HepG2 (cell line): Measurements from ENCODE around the gene LRIF1. TPM values are rescaled to one million over a fixed set of nuclear protein-coding genes. Genes with fewer than 3 reads are reported as not detected.

ENCODE experiments used
- ATAC-seq: fragments of 200-7000 bp; cut with Tn5 transposase; 3 replicates; pipeline ENCODE4 v1.9.1; 2020; ENCODE audit warnings: mild to moderate bottlenecking, moderate library complexity
- Bru-seq: library from RNA; stranded (reverse); fragments of 400-500 nt; gene quantifications from one replicate; lab custom pipeline; 2021; lab: Mats Ljungman, UMichigan
- BruChase-seq, 2 experiments: library from RNA; stranded (reverse); fragments of 400-500 nt; gene quantifications; one replicate each; lab custom pipeline; 2021; lab: Mats Ljungman, UMichigan
- BruUV-seq: library from RNA; stranded (reverse); fragments of 400-500 nt; replicated peaks from 2 replicates; lab custom pipeline; 2021; lab: Mats Ljungman, UMichigan
- CTCF ChIA-PET: fragments of 300-600 bp; formaldehyde crosslinking; extraction: SDS; loops from one replicate; lab custom pipeline; 2021; ENCODE audit warnings: low total read pairs, inconsistent platforms, low intra/inter-chr PET ratio; lab: Yijun Ruan, JAX
- POLR2A ChIA-PET: fragments of 350-600 bp; sonication (Branson Sonifier 250); formaldehyde crosslinking; loops from one replicate; lab custom pipeline; 2020; ENCODE audit warnings: antibody characterized with exemption, inconsistent platforms; lab: Yijun Ruan, JAX
- DNase-seq: peaks from one replicate; pipeline ENCODE4 v3.0.0-alpha.2; 2015; ENCODE audit warnings: low spot score
- FAIRE-seq: peaks from 3 replicates; lab custom pipeline; 2011; peaks lifted over from hg19 to GRCh38; lab: Jason Lieb, UNC
- H2AFZ ChIP-seq: one replicate; pipeline ENCODE4 v1.6.1; 2011; ENCODE audit warnings: low read length, inconsistent platforms
- H3K27ac ChIP-seq: fragments of 300-600 bp; 3 replicates; pipeline ENCODE4 v1.8.0; 2011; ENCODE audit warnings: mixed run types, mild to moderate bottlenecking, mixed read lengths, low read length, inconsistent platforms; ENCODE audit not compliant: insufficient read depth; ENCODE audit errors: extremely low read length
- H3K27me3 ChIP-seq, 2 experiments: fragments of 200-600 bp in 1 of 2; 2 replicates in 1 of 2; 3 replicates in 1 of 2; pipeline versions ENCODE4 v1.6.0 to v1.8.0; 2011; ENCODE audit warnings: low read length in 2 of 2, mild to moderate bottlenecking in 2 of 2, moderate library complexity in 2 of 2, inconsistent platforms in 1 of 2; ENCODE audit not compliant: insufficient read depth in 2 of 2, control insufficient read depth in 1 of 2
- H3K36me3 ChIP-seq, 2 experiments: fragments of 200-600 bp in 1 of 2; replicated peaks in 1 of 2; 2 replicates in 1 of 2; 3 replicates in 1 of 2; pipeline versions ENCODE4 v1.5.1 to v1.8.0; 2011; ENCODE audit warnings: low read length in 2 of 2, inconsistent platforms in 1 of 2; ENCODE audit not compliant: insufficient read depth in 2 of 2, control insufficient read depth in 1 of 2
- H3K4me1 ChIP-seq: 2 replicates; pipeline ENCODE4 v1.5.1; 2012; ENCODE audit warnings: low read length, inconsistent platforms; ENCODE audit not compliant: insufficient read depth
- H3K4me2 ChIP-seq: 2 replicates; pipeline ENCODE4 v1.6.0; 2011; ENCODE audit warnings: low read depth, low read length, inconsistent platforms
- H3K4me3 ChIP-seq, 3 experiments: fragments of 200-600 bp in 1 of 3; sonication (generic), shearing (Covaris generic) in 1 of 3; replicated peaks in 1 of 3; 2 replicates each; pipeline ENCODE4 v1.5.1; 2011 to 2016; ENCODE audit warnings: low read length in 3 of 3, inconsistent platforms in 2 of 3, low read depth in 2 of 3, mild to moderate bottlenecking in 2 of 3, control low read depth in 1 of 3, mixed read lengths in 1 of 3; ENCODE audit not compliant: insufficient read depth in 1 of 3
- H3K79me2 ChIP-seq: one replicate; pipeline ENCODE4 v1.6.1; 2011; ENCODE audit warnings: low read length, inconsistent platforms; ENCODE audit not compliant: insufficient read depth
- H3K9ac ChIP-seq: 2 replicates; pipeline ENCODE4 v1.6.0; 2011; ENCODE audit warnings: mild to moderate bottlenecking, low read depth, low read length, inconsistent platforms; ENCODE audit not compliant: insufficient read depth
- H3K9me3 ChIP-seq: 2 replicates; pipeline ENCODE4 v1.5.1; 2012; ENCODE audit warnings: mild to moderate bottlenecking, low read length
- H4K20me1 ChIP-seq: 2 replicates; pipeline ENCODE4 v1.6.0; 2011; ENCODE audit warnings: inconsistent platforms, mild to moderate bottlenecking, low read length, moderate library complexity; ENCODE audit not compliant: insufficient read depth
- CSRNP2 ChIP-seq: sonication (generic); formaldehyde crosslinking; conservative IDR thresholded peaks from 2 replicates; pipeline ENCODE4 v1.8.0; 2022; ENCODE audit warnings: low read depth, missing genetic modification reagents
- E2F5 ChIP-seq: sonication (generic); formaldehyde crosslinking; conservative IDR thresholded peaks from 2 replicates; pipeline ENCODE4 v1.4.0; 2020; ENCODE audit warnings: missing genetic modification reagents
- EZH2 ChIP-seq: conservative IDR thresholded peaks from 2 replicates; pipeline ENCODE4 v1.6.1; 2012; ENCODE audit warnings: mild to moderate bottlenecking, low read depth, low read length, moderate library complexity
- TOE1 ChIP-seq: sonication (generic); formaldehyde crosslinking; IDR thresholded peaks from 2 replicates; pipeline ENCODE4 v1.4.0; 2020; ENCODE audit warnings: mild to moderate bottlenecking, missing genetic modification reagents
- ZBTB1 ChIP-seq: sonication (generic); formaldehyde crosslinking; IDR thresholded peaks from 2 replicates; pipeline ENCODE4 v1.4.0; 2020; ENCODE audit warnings: missing genetic modification reagents, borderline replicate concordance
- ZNF543 ChIP-seq: sonication (generic); formaldehyde crosslinking; IDR thresholded peaks from 2 replicates; pipeline ENCODE4 v1.4.0; 2020; ENCODE audit warnings: mild to moderate bottlenecking, missing genetic modification reagents
- ZSCAN25 ChIP-seq: sonication (generic); formaldehyde crosslinking; IDR thresholded peaks from 2 replicates; pipeline ENCODE4 v1.8.0; 2022; ENCODE audit warnings: mild to moderate bottlenecking, missing genetic modification reagents
- WGBS: methylation state at CpG from one replicate; pipeline ENCODE4 v1.1.6; 2017; ENCODE audit warnings: low lambda C conversion rate; 5-methylcytosine and 5-hydroxymethylcytosine counted together
- in situ Hi-C: cut with HindIII; loops from 2 replicates; pipeline ENCODE4 v1.10.0; 2017; ENCODE audit warnings: low pct_unique_long_range_greater_than_20kb; ENCODE audit not compliant: extremely low pct_ligation_motif_present
- intact Hi-C: fragments of 100-400 bp; cut with micrococcal nuclease; formaldehyde crosslinking; loops from one replicate; pipeline ENCODE4 v1.10.0; 2022; ENCODE audit not compliant: unreplicated experiment
- long read RNA-seq, 2 experiments: library from RNA in 1 of 2; library from polyadenylated mRNA in 1 of 2; stranded (forward) in 1 of 2; unstranded in 1 of 2; transcript quantifications; one replicate each; pipeline ENCODE4 v2.0.0, GENCODE V29; 2019 to 2022
- polyA minus RNA-seq, 3 experiments: library from RNA; depleted of rRNA, polyadenylated mRNA; stranded (reverse); fragments of >200 nt; gene quantifications; 2 replicates each; pipeline ENCODE4 v1.2.3, GENCODE V29; 2011; ENCODE audit warnings: low replicate concordance in 1 of 3
- polyA plus RNA-seq, 8 experiments: library from polyadenylated mRNA; depleted of rRNA in 3 of 8; stranded (reverse) in 7 of 8; unstranded in 1 of 8; fragments of >200 nt; fragmentation: Illumina TruSeq in 4 of 8; extraction: Trizol in 4 of 8; gene quantifications; 2 replicates each; pipeline versions ENCODE4 v1.2.1 to v1.2.3, GENCODE V29; 2011 to 2016; ENCODE audit warnings: low read depth in 4 of 8, missing spikeins in 1 of 8, mixed read lengths in 1 of 8; ENCODE audit not compliant: insufficient read depth in 1 of 8
- total RNA-seq, 5 experiments: library from RNA; depleted of rRNA; stranded (reverse); fragments of >200 nt; fragmentation: Illumina TruSeq; extraction: Trizol; gene quantifications; 2 replicates each; pipeline ENCODE4 v1.2.3, GENCODE V29; 2016; ENCODE audit warnings: low read depth in 1 of 5
- TF ChIP-seq, protein P1 (sequence below): IDR thresholded peaks from 2 replicates; pipeline ENCODE4 v1.6.1; 2016; ENCODE audit warnings: control low read depth

The LRIF1 gene, protein sequence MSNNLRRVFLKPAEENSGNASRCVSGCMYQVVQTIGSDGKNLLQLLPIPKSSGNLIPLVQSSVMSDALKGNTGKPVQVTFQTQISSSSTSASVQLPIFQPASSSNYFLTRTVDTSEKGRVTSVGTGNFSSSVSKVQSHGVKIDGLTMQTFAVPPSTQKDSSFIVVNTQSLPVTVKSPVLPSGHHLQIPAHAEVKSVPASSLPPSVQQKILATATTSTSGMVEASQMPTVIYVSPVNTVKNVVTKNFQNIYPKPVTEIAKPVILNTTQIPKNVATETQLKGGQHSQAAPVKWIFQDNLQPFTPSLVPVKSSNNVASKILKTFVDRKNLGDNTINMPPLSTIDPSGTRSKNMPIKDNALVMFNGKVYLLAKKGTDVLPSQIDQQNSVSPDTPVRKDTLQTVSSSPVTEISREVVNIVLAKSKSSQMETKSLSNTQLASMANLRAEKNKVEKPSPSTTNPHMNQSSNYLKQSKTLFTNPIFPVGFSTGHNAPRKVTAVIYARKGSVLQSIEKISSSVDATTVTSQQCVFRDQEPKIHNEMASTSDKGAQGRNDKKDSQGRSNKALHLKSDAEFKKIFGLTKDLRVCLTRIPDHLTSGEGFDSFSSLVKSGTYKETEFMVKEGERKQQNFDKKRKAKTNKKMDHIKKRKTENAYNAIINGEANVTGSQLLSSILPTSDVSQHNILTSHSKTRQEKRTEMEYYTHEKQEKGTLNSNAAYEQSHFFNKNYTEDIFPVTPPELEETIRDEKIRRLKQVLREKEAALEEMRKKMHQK
- total RNA-seq (2016; rRNA removed; fragmentation: Illumina TruSeq; extraction: Trizol) (42.4 and 67.4 TPM in 2 replicates), polyA plus RNA-seq (2011; rRNA removed) (18.4 and 18.6 TPM in 2 replicates), polyA minus RNA-seq (2011; rRNA and poly(A)+ RNA removed; ENCODE audit: low replicate concordance) (13.7 and 19.4 TPM in 2 replicates), Bru-seq, nascent RNA (percentile 95 among the genes with signal in this experiment), BruChase-seq, experiment 1, labeled RNA remaining after a 6-hour chase (percentile 90 among the genes with signal in this experiment), BruChase-seq, experiment 2, labeled RNA remaining after a 2-hour chase (percentile 94 among the genes with signal in this experiment)
- 10.9 and 14.5 TPM in 2 replicates for total RNA-seq (2016; cell fraction: cytosol; rRNA removed; fragmentation: Illumina TruSeq; extraction: Trizol; ENCODE audit: low read depth)
- total RNA-seq (2016; cell fraction: insoluble cytoplasmic fraction; rRNA removed; fragmentation: Illumina TruSeq; extraction: Trizol) = 39.9 and 62.9 TPM in 2 replicates
- total RNA-seq (2016; cell fraction: membrane; rRNA removed; fragmentation: Illumina TruSeq; extraction: Trizol) = 33.5 and 39.6 TPM in 2 replicates
- 24.7 and 29.5 TPM in 2 replicates for total RNA-seq (2016; cell fraction: nucleus; rRNA removed; fragmentation: Illumina TruSeq; extraction: Trizol)
- polyA plus RNA-seq (2011; cell fraction: cytosol; rRNA removed) = 7.8 and 13.3 TPM in 2 replicates
- 6.1 and 9.1 TPM in 2 replicates for polyA plus RNA-seq (2011; cell fraction: nucleus; rRNA removed)
- 26.0 and 32.4 TPM in 2 replicates for polyA plus RNA-seq (2012)
- 9.4 and 15.1 TPM in 2 replicates for polyA plus RNA-seq (2016; cell fraction: cytosol; fragmentation: Illumina TruSeq; extraction: Trizol; ENCODE audit: low read depth)
- polyA plus RNA-seq (2016; cell fraction: insoluble cytoplasmic fraction; fragmentation: Illumina TruSeq; extraction: Trizol; ENCODE audit: low read depth) = 71.6 and 83.0 TPM in 2 replicates
- 24.4 and 35.0 TPM in 2 replicates for polyA plus RNA-seq (2016; cell fraction: membrane; fragmentation: Illumina TruSeq; extraction: Trizol; ENCODE audit: low read depth)
- polyA plus RNA-seq (2016; cell fraction: nucleus; fragmentation: Illumina TruSeq; extraction: Trizol; ENCODE audit: insufficient read depth, low read depth) = 36.7 and 37.0 TPM in 2 replicates
- 20.8 and 25.4 TPM in 2 replicates for polyA minus RNA-seq (2011; cell fraction: cytosol; rRNA and poly(A)+ RNA removed)
- 32.8 and 48.9 TPM in 2 replicates for polyA minus RNA-seq (2011; cell fraction: nucleus; rRNA and poly(A)+ RNA removed)
- long read RNA-seq, experiment 1, transcript LRIF1-201 (4 exons, 3,475 nt) = minor isoform, 5 of 56 reads
- long read RNA-seq, experiment 1, transcript LRIF1-202 (3 exons, 1,796 nt) = major isoform, 23 of 56 reads
- long read RNA-seq, experiment 1, partial matches to known transcripts = 19 of 56 reads
- long read RNA-seq, experiment 1, other reads (novel, unspliced or antisense) = 9 of 56 reads
- long read RNA-seq, experiment 2, partial matches to known transcripts = 2 of 36 reads
- long read RNA-seq, experiment 2, other reads (novel, unspliced or antisense) = 28 of 36 reads

DNA sequence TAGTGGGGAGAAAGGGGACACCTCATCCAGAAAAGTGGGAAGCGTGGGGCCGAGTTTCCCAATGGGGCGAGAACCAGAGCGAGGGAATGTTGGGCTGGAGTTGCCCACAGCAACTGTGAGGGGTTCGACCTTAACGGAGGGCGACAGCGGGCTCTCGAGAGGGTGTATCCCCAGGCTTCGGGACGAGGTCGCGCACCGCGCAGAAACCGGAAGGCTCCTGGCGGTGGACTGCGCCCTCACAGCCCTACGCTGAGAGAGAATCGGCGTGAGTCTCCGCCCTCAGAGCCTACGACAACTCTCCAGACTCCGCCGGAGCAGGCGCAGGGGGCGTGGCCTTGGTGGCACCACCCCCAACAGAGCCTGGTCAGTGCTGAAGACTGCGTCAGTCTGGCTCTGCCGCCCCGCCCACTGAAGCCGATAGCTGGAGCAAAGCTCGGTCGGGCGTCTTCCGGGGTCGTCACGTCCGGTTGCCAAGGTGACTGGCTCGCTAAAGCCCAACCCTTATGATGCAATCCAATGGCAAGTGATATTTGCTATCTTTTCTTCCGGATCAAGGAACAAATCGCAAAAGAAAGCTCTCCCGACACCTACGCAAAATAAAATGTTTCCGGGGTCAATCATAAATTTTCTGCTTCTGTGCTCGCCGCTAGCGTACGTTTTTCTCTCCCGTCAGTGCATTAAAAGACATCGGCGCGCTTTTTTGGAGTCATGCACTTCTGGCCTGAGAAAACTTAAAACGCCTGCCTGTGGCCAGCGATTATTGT is at the start of gene LRIF1:
LRIF1 (minus strand) TSS at position 232 of the 764 bp plus-strand sequence. CDS start 234 bp downstream, outside the sequence.
- Histone ChIP-seq H4K20me1 (peaks cover 28% of the 10 kb centered on the region), H3K79me2 (peaks cover 45% of the 10 kb centered on the region), H3K9me3 (no peaks in the 10 kb centered on the region), H3K27me3 (no peaks in the 10 kb centered on the region; a peak in 1 of 5 replicates), H2AFZ (peak within 1 kb of the TSS; percentile 97), H3K36me3 (no peaks in the 10 kb centered on the region), H3K27ac (peak within 1 kb of the TSS; percentile 99), H3K4me1 (peaks cover 33% of the 10 kb centered on the region), H3K4me2 (peak within 1 kb of the TSS; percentile 92), H3K9ac (peak within 1 kb of the TSS; percentile 96), H3K4me3 (peak within 1 kb of the TSS; percentile 79 to 92 (median 90))
- CTCF ChIA-PET = no interaction called here
- intact Hi-C loops (loop anchor here (5.0 kb wide), 1 partner anchor 68 kb away; no protein-coding TSS in a partner anchor), in situ Hi-C loops (no loop called here)
- no TSS peak for BruUV-seq
- ATAC-seq (peak; percentile 99), DNase-seq (peak; percentile 99), FAIRE-seq (peak; percentile 96)
- 1% methylated on average over 28 of the region's 54 CpGs for WGBS
- POLR2A ChIA-PET = interaction anchor here (0.6 to 1.4 kb wide), 11 partner anchors 10 to 382 kb away, joined by 3 to 17 read pairs (median 3); partner anchors contain the start of genes CEPT1 and DRAM2
- TF ChIP-seq CSRNP2 (CRISPR knock-in tag) (no peak), E2F5 (CRISPR knock-in tag) (peak; percentile 68; the same call in 1 of the 2 replicates), ZBTB1 (no peak), EZH2 (no peak), ZSCAN25 (CRISPR knock-in tag) (no peak; the same call in 1 of the 2 replicates), TOE1 (CRISPR knock-in tag) (no peak), ZNF543 (CRISPR knock-in tag) (no peak)
- TF ChIP-seq, protein P1, sequence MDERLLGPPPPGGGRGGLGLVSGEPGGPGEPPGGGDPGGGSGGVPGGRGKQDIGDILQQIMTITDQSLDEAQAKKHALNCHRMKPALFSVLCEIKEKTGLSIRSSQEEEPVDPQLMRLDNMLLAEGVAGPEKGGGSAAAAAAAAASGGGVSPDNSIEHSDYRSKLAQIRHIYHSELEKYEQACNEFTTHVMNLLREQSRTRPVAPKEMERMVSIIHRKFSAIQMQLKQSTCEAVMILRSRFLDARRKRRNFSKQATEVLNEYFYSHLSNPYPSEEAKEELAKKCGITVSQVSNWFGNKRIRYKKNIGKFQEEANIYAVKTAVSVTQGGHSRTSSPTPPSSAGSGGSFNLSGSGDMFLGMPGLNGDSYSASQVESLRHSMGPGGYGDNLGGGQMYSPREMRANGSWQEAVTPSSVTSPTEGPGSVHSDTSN (CRISPR knock-in tag) = 0 out of 2 replicates have a peak, but pooled peaks have one; percentile 46
